Measurements from ENCODE around the gene ATAD2B.

ATAD2B gene

DNA sequence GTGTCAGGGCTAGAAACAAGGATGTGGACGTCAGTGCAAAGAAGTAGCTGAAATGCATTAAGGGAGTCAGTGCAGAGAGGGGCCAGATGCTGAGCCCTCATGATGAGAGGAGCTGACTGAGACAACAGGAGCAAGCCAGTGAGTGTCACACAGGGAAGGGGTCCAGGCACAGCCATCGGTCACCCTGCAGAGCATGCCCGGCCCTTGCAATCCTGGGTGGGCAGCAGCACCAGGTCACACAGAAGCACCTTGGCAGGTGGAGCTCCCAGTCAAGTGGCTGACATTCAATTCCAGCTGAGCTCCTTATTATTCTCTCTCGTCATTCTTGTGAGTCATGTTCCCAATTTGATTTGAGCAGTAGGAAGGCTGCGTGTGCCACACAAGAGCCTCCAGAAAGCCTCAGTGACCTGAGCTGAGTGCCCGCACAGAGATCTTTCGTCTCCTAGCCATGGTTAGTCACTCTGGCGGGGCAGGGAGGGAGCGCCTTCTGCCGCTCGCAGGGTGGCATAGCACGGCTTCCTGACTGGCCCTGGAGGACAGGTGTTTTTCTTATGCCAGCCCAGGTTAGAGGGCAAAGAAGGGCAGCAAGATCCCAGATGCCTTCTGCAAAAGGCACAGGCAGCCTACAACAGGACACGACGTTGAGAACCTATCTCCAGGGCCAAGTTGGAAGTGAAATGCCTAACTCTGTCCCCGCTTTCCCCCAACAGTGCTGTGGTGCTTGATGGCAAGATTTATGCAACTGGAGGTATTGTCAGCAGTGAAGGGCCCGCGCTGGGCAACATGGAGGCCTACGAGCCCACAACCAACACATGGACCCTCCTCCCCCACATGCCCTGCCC, 220.9 kb downstream of the ATAD2B start:
- Histone ChIP-seq H2AFZ (ENCODE audit: low read depth) (no peak overlapping the region), H3K4me1 (ENCODE audit: low read depth, poor library complexity, severe bottlenecking) (no peaks in the 10 kb centered on the region), H3K4me3 (IDR thresholded peaks at IDR 0.05; ENCODE audit: insufficient read depth, low read depth, low read length) (no peak overlapping the region), H4K20me1 (ENCODE audit: insufficient read depth) (no peaks in the 10 kb centered on the region), H3K4me2 (no peak overlapping the region), H3K27me3 (ENCODE audit: insufficient read depth, low read depth) (no peaks in the 10 kb centered on the region), H3K79me2 (ENCODE audit: insufficient read depth, low read depth) (no peaks in the 10 kb centered on the region), H3K9ac (no peak overlapping the region), H3K27ac (no peak overlapping the region), H3K36me3 (ENCODE audit: insufficient read depth) (no peaks in the 10 kb centered on the region)
- TF ChIP-seq, protein P1, sequence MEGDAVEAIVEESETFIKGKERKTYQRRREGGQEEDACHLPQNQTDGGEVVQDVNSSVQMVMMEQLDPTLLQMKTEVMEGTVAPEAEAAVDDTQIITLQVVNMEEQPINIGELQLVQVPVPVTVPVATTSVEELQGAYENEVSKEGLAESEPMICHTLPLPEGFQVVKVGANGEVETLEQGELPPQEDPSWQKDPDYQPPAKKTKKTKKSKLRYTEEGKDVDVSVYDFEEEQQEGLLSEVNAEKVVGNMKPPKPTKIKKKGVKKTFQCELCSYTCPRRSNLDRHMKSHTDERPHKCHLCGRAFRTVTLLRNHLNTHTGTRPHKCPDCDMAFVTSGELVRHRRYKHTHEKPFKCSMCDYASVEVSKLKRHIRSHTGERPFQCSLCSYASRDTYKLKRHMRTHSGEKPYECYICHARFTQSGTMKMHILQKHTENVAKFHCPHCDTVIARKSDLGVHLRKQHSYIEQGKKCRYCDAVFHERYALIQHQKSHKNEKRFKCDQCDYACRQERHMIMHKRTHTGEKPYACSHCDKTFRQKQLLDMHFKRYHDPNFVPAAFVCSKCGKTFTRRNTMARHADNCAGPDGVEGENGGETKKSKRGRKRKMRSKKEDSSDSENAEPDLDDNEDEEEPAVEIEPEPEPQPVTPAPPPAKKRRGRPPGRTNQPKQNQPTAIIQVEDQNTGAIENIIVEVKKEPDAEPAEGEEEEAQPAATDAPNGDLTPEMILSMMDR (conservative IDR thresholded peaks at IDR 0.05; ENCODE audit: low read depth, low read length) = no peak

DNA sequence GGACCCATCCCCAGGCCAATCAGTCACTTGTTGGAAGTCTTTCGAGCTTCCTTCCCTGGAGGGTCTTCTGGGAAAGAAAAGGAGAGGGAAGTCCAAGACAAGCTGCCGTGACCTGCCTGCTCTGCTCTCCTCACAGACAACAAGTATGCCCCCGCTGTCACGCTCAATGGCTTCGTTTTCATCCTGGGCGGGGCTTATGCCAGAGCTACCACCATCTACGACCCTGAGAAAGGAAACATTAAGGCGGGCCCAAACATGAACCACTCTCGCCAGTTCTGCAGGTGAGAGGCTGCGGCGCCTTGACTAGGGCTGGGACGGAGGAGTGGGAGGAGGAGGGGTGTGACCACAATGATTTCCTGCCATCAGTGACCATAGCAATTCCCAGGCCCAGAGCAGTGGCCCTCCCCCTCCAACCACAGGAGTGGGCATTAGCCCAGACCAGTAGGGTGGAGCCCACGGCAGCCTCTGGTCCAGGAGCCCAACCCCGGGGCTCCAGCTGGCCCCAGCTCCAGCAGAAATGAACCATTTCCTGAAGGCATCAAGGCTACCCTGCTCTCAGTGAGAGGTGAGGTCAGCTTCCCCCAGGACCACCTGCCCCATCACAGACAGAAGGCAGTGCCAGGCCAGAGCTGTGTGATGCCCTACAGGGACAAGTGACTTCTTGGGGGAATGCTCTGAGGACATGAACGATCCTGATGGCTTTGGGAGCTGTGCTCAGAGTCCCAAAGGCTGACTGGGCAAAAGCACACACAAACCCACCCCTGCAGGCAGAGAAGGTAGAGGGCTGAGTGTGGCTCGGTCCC, 223.1 kb downstream of the ATAD2B start:
- Histone ChIP-seq H3K27me3 (ENCODE audit: insufficient read depth, low read depth) (no peaks in the 10 kb centered on the region), H3K9ac (no peak overlapping the region), H3K4me3 (IDR thresholded peaks at IDR 0.05; ENCODE audit: insufficient read depth, low read depth, low read length) (no peak overlapping the region), H3K36me3 (ENCODE audit: insufficient read depth) (no peaks in the 10 kb centered on the region), H4K20me1 (ENCODE audit: insufficient read depth) (no peaks in the 10 kb centered on the region), H3K4me1 (ENCODE audit: low read depth, poor library complexity, severe bottlenecking) (no peaks in the 10 kb centered on the region), H2AFZ (ENCODE audit: low read depth) (no peak overlapping the region), H3K4me2 (no peak overlapping the region), H3K27ac (no peak overlapping the region), H3K79me2 (ENCODE audit: insufficient read depth, low read depth) (no peaks in the 10 kb centered on the region)
- TF ChIP-seq, protein P1 (conservative IDR thresholded peaks at IDR 0.05; ENCODE audit: low read depth, low read length) = no peak

DNA sequence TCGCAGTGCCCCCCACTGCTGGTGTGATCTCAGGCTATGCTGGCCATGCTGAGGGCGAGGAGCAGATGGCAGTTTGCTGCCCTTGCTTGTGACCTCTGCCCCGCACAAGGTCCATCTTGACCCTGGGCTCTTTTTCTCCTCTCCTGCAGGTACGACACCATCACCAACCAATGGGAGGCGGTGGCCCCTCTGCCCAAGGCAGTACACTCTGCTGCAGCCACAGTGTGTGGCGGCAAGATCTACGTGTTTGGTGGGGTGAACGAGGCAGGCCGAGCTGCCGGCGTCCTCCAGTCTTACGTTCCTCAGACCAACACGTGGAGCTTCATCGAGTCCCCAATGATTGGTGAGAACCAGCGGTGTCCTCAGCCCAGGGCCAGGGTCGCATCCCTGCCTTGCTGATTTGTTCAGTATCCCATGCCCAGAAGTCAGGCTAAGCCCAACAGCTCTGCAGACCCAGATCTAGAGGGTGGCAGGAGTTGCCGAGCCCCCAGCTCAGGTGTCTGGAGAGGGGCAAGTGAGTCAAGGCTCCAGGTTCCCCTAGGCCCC, 223.8 kb downstream of the ATAD2B start:
- H3K36me3 ChIP-seq (ENCODE audit: insufficient read depth) = no peaks in the 10 kb centered on the region
- H3K4me2 ChIP-seq = no peak overlapping the region

DNA sequence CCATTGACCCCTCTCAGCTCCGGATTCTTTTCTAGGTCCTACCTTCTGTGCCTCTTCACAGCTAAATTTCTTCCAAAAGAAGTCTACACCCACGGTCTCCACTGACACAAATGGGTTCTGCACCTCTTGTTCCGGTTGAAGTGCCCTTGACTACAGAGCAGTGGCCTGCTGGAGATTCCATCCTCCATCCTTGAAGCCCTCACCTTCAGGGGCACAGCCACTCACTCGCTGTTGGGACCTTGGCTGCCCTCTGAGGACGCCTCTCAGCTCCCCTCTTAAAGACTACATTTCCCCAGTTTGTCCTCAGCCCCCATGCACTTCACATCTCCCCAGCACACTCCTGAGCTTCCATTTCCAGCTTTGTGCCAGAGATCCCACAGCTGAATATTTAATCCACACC, 226.3 kb downstream of the ATAD2B start:
- H2AFZ ChIP-seq (ENCODE audit: low read depth) = no peak overlapping the region

More for the DNA sequence above, 223.8 kb downstream of the ATAD2B start:
- Histone ChIP-seq H4K20me1 (ENCODE audit: insufficient read depth) (no peaks in the 10 kb centered on the region), H3K79me2 (ENCODE audit: insufficient read depth, low read depth) (no peaks in the 10 kb centered on the region), H3K27ac (no peak overlapping the region), H3K27me3 (ENCODE audit: insufficient read depth, low read depth) (no peaks in the 10 kb centered on the region), H3K4me3 (IDR thresholded peaks at IDR 0.05; ENCODE audit: insufficient read depth, low read depth, low read length) (no peak overlapping the region), H2AFZ (ENCODE audit: low read depth) (no peak overlapping the region), H3K9ac (no peak overlapping the region), H3K4me1 (ENCODE audit: low read depth, poor library complexity, severe bottlenecking) (no peaks in the 10 kb centered on the region)
- TF ChIP-seq, protein P1 (conservative IDR thresholded peaks at IDR 0.05; ENCODE audit: low read depth, low read length) = no peak

More for the DNA sequence above, 226.3 kb downstream of the ATAD2B start:
- Histone ChIP-seq H3K27me3 (ENCODE audit: insufficient read depth, low read depth) (no peaks in the 10 kb centered on the region), H3K4me1 (ENCODE audit: low read depth, poor library complexity, severe bottlenecking) (no peaks in the 10 kb centered on the region), H3K27ac (no peak overlapping the region), H3K4me2 (no peak overlapping the region), H3K4me3 (IDR thresholded peaks at IDR 0.05; ENCODE audit: insufficient read depth, low read depth, low read length) (no peak overlapping the region), H3K36me3 (ENCODE audit: insufficient read depth) (no peaks in the 10 kb centered on the region), H4K20me1 (ENCODE audit: insufficient read depth) (no peaks in the 10 kb centered on the region), H3K9ac (no peak overlapping the region), H3K79me2 (ENCODE audit: insufficient read depth, low read depth) (no peaks in the 10 kb centered on the region)
- TF ChIP-seq, protein P1 (conservative IDR thresholded peaks at IDR 0.05; ENCODE audit: low read depth, low read length) = no peak
